Left forelimb (tissue), 1 donor: ENCODE measurements around the gene CAMK2A.
"Not testable (repeated sequence)": the region's sequence is repeated elsewhere in the genome, so short reads cannot be mapped to it uniquely, and the experiment has no call there.

ENCODE experiments used
- DNase-seq: peaks from one replicate; pipeline ENCODE4 v3.0.0-alpha.2; 2018; ENCODE audit warnings: low spot score

The CAMK2A gene

GRCh38 chr5:150253416-150254208 lies 36.0 kb downstream of the CAMK2A start:
- no peak for DNase-seq

GRCh38 chr5:150252489-150252888 lies 37.1 kb downstream of the CAMK2A start:
- no peak for DNase-seq

GRCh38 chr5:150251504-150251903 lies 38.1 kb downstream of the CAMK2A start:
- DNase-seq, result no peak

DNA sequence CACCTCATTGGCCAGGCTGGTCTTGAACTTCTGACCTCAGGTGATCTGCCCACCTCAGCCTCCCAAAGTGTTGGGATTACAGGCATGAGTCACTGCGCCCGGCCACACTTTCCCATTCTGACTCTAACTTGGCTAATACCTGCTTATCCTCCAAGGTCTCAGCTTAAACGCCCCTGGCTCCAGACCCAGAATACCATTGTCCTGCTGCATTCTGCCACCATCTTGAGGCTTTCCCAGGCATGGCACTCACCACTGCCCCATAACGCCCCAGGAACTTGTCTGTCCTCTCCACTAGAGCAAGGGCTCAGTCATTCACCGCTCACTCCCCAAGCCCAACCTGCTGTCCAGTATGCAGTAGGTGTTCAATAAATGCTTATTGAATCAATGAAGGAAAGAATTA lies 39.8 kb downstream of the CAMK2A start:
- no peak for DNase-seq

DNA sequence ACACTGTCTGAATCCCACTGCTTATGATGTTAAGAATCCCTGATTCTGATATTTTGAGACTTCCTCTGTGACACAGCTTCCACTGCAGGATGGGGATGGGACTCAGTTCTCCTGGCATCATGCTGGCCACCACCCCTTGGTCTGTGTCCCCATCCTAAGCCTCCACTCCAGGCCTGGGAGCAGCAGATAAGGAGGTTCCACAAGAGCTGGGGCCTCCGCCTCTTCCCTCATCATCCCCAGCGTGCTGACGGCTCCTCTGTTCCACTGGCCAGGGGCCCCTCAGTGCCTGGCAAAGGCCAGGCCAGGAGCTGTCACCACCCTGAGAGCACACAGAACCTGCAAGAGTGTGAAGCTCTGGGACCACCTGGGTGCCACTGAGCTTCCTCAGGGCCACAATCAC lies 40.6 kb downstream of the CAMK2A start:
- no peak for DNase-seq

DNA sequence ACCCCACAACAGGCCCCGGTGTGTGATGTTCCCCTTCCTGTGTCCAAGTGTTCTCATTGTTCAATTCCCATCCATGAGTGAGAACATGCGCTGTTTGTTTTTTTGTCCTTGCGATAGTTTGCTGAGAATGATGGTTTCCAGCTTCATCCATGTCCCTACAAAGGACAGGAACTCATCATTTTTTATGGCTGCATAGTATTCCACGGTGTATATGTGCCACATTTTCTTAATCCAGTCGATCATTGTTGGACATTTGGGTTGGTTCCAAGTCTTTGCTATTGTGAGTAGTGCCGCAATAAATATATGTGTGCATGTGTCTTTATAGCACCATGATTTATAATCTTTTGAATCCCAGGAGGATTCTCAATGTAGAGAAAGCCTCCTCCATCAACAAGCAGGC lies 41.1 kb downstream of the CAMK2A start:
- not testable (repeated sequence) for DNase-seq

- no peak for DNase-seq
Observed at GRCh38 chr5:150247726-150248125, 41.8 kb downstream of the CAMK2A start.

DNA sequence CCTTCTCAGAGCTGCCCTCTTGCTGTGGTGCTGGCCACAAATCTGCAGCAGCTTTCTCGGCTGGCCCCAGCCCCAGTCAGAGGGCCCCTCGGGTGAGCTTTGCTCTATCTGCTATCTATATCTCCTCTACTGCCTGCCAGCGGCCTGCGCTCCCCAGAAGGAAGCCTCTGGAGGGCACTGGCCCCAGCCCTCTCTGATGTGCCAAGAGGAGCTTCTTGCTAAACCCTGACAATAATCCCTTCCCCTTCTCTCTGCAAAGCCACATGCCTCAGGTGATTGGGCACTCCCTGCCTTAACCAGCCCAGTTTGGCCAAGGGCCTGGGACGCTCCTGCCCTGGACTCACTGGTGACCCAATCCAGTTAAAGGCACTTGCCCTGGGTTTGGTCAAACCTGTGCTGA lies 42.7 kb downstream of the CAMK2A start:
- DNase-seq, result no peak

GRCh38 chr5:150246429-150246828 lies 43.1 kb downstream of the CAMK2A start:
- no peak for DNase-seq

GRCh38 chr5:150245808-150246207 lies 43.8 kb downstream of the CAMK2A start:
- DNase-seq, result no peak

- DNase-seq, result no peak
Observed at GRCh38 chr5:150245111-150245789, 44.3 kb downstream of the CAMK2A start.

DNA sequence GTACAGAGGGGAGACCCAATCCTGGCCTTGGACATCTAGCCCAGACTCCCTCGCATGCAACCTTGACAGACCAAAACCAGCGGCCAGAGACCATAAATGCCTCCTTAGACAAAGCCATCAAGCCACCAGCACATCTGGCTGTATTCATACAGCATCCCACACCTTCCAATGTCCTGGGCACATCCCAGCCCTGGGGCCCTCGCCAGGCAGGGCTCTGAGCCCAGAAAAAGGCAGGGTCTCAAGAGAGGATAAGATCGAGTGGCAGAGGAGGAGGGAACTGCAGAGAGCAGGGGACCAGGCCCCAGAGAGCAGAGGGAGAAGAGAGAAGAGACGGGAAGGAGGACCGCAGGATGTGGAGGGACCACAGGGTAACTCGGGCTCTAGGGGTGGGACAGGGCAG lies 45.4 kb downstream of the CAMK2A start:
- no peak for DNase-seq

DNA sequence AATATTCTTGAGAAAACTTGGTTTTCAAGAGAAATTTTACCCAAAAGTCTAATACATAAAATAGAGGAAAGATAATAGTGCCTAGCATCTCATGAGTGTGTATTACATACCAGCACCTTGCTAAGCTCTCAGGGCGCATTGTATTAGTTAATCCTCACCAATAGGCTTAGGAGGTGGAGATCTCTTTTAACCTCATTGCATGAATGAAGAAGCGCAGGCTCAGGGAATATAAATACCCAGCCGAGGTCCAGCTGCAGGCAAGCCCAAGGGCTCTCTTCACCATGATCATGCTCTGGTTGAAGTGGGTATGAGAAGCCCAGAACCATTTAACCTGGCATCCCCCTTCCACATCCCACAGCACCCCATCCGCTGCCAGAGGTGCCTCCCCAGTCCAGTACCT lies 46.0 kb downstream of the CAMK2A start:
- no peak for DNase-seq

DNA sequence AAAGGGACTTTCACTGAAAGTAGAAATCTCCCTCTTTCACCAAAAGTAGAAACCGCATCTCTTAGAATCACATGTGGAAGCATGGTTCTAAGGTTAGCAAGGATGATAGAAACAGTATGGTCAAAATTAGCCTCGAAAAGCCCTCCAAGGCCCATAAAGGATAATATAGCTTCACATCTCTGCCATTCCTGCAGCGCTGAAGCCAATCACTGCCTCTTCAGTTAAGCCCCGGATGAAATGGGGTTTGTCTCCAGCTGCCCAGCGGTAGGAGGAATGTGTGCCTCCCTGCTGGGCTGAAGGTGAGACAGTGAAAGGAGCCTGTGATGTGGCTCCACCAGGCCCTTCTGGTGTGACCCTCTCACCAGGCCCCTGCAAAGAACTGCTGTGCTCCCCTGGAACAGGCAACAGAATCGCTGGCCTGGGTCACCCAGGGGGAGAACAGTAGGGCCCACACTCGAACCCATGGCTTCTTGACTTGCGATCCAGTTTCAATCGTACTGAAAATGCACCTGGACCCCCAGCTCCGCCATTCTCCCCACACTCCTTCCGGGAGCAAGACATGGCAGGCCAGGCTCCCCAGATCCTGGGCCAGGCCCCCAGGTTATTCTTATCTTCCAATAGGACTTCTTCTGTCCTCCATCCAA lies 47.2 kb downstream of the CAMK2A start:
- DNase-seq, result no peak

GRCh38 chr5:150241298-150242160 lies 48.0 kb downstream of the CAMK2A start:
- no peak for DNase-seq

GRCh38 chr5:150239794-150240122 lies 49.8 kb downstream of the CAMK2A start:
- no peak for DNase-seq

- DNase-seq, result no peak
Observed at GRCh38 chr5:150239099-150239793, 50.3 kb downstream of the CAMK2A start.

DNA sequence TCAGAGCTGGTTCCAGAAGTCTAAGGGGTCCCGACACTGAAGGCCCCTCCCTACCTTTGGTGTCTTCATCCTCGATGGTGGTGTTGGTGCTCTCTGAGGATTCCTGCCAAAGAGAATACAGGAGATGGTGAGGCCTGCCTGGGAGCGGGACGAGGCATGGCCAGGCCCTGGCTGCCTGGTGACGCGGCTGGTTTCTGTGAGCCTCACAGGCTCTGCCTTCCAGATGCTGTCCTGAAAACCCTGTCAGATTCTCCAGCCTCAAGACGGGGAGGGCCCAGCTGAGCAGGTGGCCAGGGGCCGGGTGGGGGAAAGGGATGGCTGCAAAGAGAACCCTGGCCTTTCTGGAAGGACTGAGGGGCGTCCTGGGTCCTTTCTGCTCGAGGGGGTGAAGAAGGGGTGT lies 50.9 kb downstream of the CAMK2A start:
- DNase-seq, result no peak

- DNase-seq, result no peak
Observed at GRCh38 chr5:150236981-150237754, 52.4 kb downstream of the CAMK2A start.

DNA sequence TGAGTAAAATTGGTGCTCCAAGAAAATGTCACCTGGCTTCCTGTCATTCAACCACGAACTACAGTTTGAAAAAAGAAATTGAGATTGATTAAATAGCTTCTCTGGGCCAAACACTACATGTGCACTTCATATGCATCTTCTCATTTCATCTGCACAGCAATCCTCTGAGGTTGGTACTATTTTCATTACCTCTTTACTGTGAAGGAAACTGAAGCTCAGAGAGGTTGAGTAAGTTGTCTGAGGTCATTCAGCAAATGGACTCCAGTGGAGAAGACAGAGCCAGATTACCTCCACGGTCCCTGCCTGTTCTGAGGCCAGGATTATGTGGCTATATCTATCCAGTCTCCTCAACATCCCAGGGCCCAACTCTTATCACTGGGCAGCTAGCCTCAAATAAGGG lies 53.3 kb downstream of the CAMK2A start:
- no peak for DNase-seq

GRCh38 chr5:150235500-150235854 lies 54.1 kb downstream of the CAMK2A start:
- DNase-seq, result no peak
